HepG2 (cell line): Measurements from ENCODE around the gene JHY. TPM values are rescaled to one million over a fixed set of nuclear protein-coding genes. Genes with fewer than 3 reads are reported as not detected.

Experiments
- ATAC-seq: fragments of 200-7000 bp; cut with Tn5 transposase; 3 replicates; pipeline ENCODE4 v1.9.1; 2020; ENCODE audit warnings: mild to moderate bottlenecking, moderate library complexity
- BruUV-seq: library from RNA; stranded (reverse); fragments of 400-500 nt; replicated peaks from 2 replicates; lab custom pipeline; 2021; lab: Mats Ljungman, UMichigan
- CTCF ChIA-PET: fragments of 300-600 bp; formaldehyde crosslinking; extraction: SDS; loops from one replicate; lab custom pipeline; 2021; ENCODE audit warnings: low total read pairs, inconsistent platforms, low intra/inter-chr PET ratio; lab: Yijun Ruan, JAX
- POLR2A ChIA-PET: fragments of 350-600 bp; sonication (Branson Sonifier 250); formaldehyde crosslinking; loops from one replicate; lab custom pipeline; 2020; ENCODE audit warnings: antibody characterized with exemption, inconsistent platforms; lab: Yijun Ruan, JAX
- DNase-seq: peaks from one replicate; pipeline ENCODE4 v3.0.0-alpha.2; 2015; ENCODE audit warnings: low spot score
- FAIRE-seq: peaks from 3 replicates; lab custom pipeline; 2011; peaks lifted over from hg19 to GRCh38; lab: Jason Lieb, UNC
- H2AFZ ChIP-seq: one replicate; pipeline ENCODE4 v1.6.1; 2011; ENCODE audit warnings: low read length, inconsistent platforms
- H3K27ac ChIP-seq: fragments of 300-600 bp; 3 replicates; pipeline ENCODE4 v1.8.0; 2011; ENCODE audit warnings: mixed run types, mild to moderate bottlenecking, mixed read lengths, low read length, inconsistent platforms; ENCODE audit not compliant: insufficient read depth; ENCODE audit errors: extremely low read length
- H3K27me3 ChIP-seq, 2 experiments: fragments of 200-600 bp in 1 of 2; 2 replicates in 1 of 2; 3 replicates in 1 of 2; pipeline versions ENCODE4 v1.6.0 to v1.8.0; 2011; ENCODE audit warnings: low read length in 2 of 2, mild to moderate bottlenecking in 2 of 2, moderate library complexity in 2 of 2, inconsistent platforms in 1 of 2; ENCODE audit not compliant: insufficient read depth in 2 of 2, control insufficient read depth in 1 of 2
- H3K36me3 ChIP-seq, 2 experiments: fragments of 200-600 bp in 1 of 2; replicated peaks in 1 of 2; 2 replicates in 1 of 2; 3 replicates in 1 of 2; pipeline versions ENCODE4 v1.5.1 to v1.8.0; 2011; ENCODE audit warnings: low read length in 2 of 2, inconsistent platforms in 1 of 2; ENCODE audit not compliant: insufficient read depth in 2 of 2, control insufficient read depth in 1 of 2
- H3K4me1 ChIP-seq: 2 replicates; pipeline ENCODE4 v1.5.1; 2012; ENCODE audit warnings: low read length, inconsistent platforms; ENCODE audit not compliant: insufficient read depth
- H3K4me2 ChIP-seq: 2 replicates; pipeline ENCODE4 v1.6.0; 2011; ENCODE audit warnings: low read depth, low read length, inconsistent platforms
- H3K4me3 ChIP-seq, 3 experiments: fragments of 200-600 bp in 1 of 3; sonication (generic), shearing (Covaris generic) in 1 of 3; replicated peaks in 1 of 3; 2 replicates each; pipeline ENCODE4 v1.5.1; 2011 to 2016; ENCODE audit warnings: low read length in 3 of 3, inconsistent platforms in 2 of 3, low read depth in 2 of 3, mild to moderate bottlenecking in 2 of 3, control low read depth in 1 of 3, mixed read lengths in 1 of 3; ENCODE audit not compliant: insufficient read depth in 1 of 3
- H3K79me2 ChIP-seq: one replicate; pipeline ENCODE4 v1.6.1; 2011; ENCODE audit warnings: low read length, inconsistent platforms; ENCODE audit not compliant: insufficient read depth
- H3K9ac ChIP-seq: 2 replicates; pipeline ENCODE4 v1.6.0; 2011; ENCODE audit warnings: mild to moderate bottlenecking, low read depth, low read length, inconsistent platforms; ENCODE audit not compliant: insufficient read depth
- H3K9me3 ChIP-seq: 2 replicates; pipeline ENCODE4 v1.5.1; 2012; ENCODE audit warnings: mild to moderate bottlenecking, low read length
- H4K20me1 ChIP-seq: 2 replicates; pipeline ENCODE4 v1.6.0; 2011; ENCODE audit warnings: inconsistent platforms, mild to moderate bottlenecking, low read length, moderate library complexity; ENCODE audit not compliant: insufficient read depth
- ARID2 ChIP-seq: sonication (generic); formaldehyde crosslinking; IDR thresholded peaks from 2 replicates; pipeline ENCODE4 v1.8.1; 2022; ENCODE audit warnings: mild to moderate bottlenecking, missing genetic modification reagents, borderline replicate concordance
- DZIP1 ChIP-seq: sonication (generic); formaldehyde crosslinking; IDR thresholded peaks from 2 replicates; pipeline ENCODE4 v1.5.0; 2020; ENCODE audit warnings: mild to moderate bottlenecking, missing genetic modification reagents
- SPEN ChIP-seq: sonication (generic); formaldehyde crosslinking; IDR thresholded peaks from 2 replicates; pipeline ENCODE4 v1.5.1; 2020; ENCODE audit warnings: low read depth, mild to moderate bottlenecking, missing genetic modification reagents
- ZBTB1 ChIP-seq: sonication (generic); formaldehyde crosslinking; IDR thresholded peaks from 2 replicates; pipeline ENCODE4 v1.4.0; 2020; ENCODE audit warnings: missing genetic modification reagents, borderline replicate concordance
- ZNF335 ChIP-seq: sonication (generic); formaldehyde crosslinking; IDR thresholded peaks from 2 replicates; pipeline ENCODE4 v1.4.0; 2020; ENCODE audit warnings: missing genetic modification reagents
- WGBS: methylation state at CpG from one replicate; pipeline ENCODE4 v1.1.6; 2017; ENCODE audit warnings: low lambda C conversion rate; 5-methylcytosine and 5-hydroxymethylcytosine counted together
- in situ Hi-C: cut with HindIII; loops from 2 replicates; pipeline ENCODE4 v1.10.0; 2017; ENCODE audit warnings: low pct_unique_long_range_greater_than_20kb; ENCODE audit not compliant: extremely low pct_ligation_motif_present
- intact Hi-C: fragments of 100-400 bp; cut with micrococcal nuclease; formaldehyde crosslinking; loops from one replicate; pipeline ENCODE4 v1.10.0; 2022; ENCODE audit not compliant: unreplicated experiment
- polyA plus RNA-seq, 8 experiments: library from polyadenylated mRNA; depleted of rRNA in 3 of 8; stranded (reverse) in 7 of 8; unstranded in 1 of 8; fragments of >200 nt; fragmentation: Illumina TruSeq in 4 of 8; extraction: Trizol in 4 of 8; gene quantifications; 2 replicates each; pipeline versions ENCODE4 v1.2.1 to v1.2.3, GENCODE V29; 2011 to 2016; ENCODE audit warnings: low read depth in 4 of 8, missing spikeins in 1 of 8, mixed read lengths in 1 of 8; ENCODE audit not compliant: insufficient read depth in 1 of 8
- total RNA-seq, 5 experiments: library from RNA; depleted of rRNA; stranded (reverse); fragments of >200 nt; fragmentation: Illumina TruSeq; extraction: Trizol; gene quantifications; 2 replicates each; pipeline ENCODE4 v1.2.3, GENCODE V29; 2016; ENCODE audit warnings: low read depth in 1 of 5
- TF ChIP-seq, protein P1 (sequence below): sonication (generic); formaldehyde crosslinking; IDR thresholded peaks from 2 replicates; pipeline ENCODE4 v1.4.0; 2020; ENCODE audit warnings: missing genetic modification reagents
- TF ChIP-seq, protein P2 (sequence below): sonication (generic); formaldehyde crosslinking; IDR thresholded peaks from 2 replicates; pipeline ENCODE4 v1.4.0; 2020; ENCODE audit warnings: missing genetic modification reagents

JHY gene
- total and polyA plus RNA-seq, 2 of the 13 experiments (the other 11 are each of a cell fraction or from before 2014, with no cell fraction given): not detected

DNA sequence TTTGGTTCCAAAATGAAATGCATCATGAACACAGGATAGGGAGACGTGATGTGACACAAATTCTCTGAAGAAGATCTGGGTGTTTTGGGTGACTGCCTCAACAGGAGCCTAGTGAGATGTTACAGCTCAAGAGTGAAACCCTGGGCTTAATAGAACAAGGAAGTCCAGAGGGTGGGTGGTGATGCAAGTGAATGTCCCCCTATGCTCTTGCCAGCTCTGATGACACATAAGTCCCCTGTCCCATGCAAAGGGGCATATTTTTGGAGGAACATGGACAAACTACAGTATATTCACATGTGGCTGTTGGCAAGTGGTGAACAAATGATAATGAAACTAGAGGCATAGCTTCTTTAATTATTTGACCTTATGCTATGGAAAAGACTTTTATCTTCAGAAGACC lies 35.1 kb upstream of the JHY start:
- 9% methylated on average over 1 of the region's 1 CpG for WGBS
- CTCF ChIA-PET: no interaction called here
- FAIRE-seq: no peak

More for the DNA sequence above, 35.1 kb upstream of the JHY start:
- Histone ChIP-seq H3K27ac (no peak overlapping the region), H3K4me2 (no peak overlapping the region), H3K9ac (no peak overlapping the region), H3K4me3 (no peak overlapping the region), H3K36me3 (no peaks in the 10 kb centered on the region), H3K4me1 (peaks cover 14% of the 10 kb centered on the region), H3K27me3 (peaks cover 2 to 35% of the 10 kb centered on the region in 2 experiments; a peak in 2 of 5 replicates), H3K9me3 (no peaks in the 10 kb centered on the region), H3K79me2 (no peaks in the 10 kb centered on the region), H4K20me1 (no peaks in the 10 kb centered on the region; the same call in 1 of the 2 replicates), H2AFZ (no peak overlapping the region)
- TF ChIP-seq SPEN (CRISPR knock-in tag) (no peak), DZIP1 (CRISPR knock-in tag) (no peak), ZBTB1 (no peak), ARID2 (CRISPR knock-in tag) (no peak), ZNF335 (CRISPR knock-in tag) (no peak)
- TF ChIP-seq, protein P1, sequence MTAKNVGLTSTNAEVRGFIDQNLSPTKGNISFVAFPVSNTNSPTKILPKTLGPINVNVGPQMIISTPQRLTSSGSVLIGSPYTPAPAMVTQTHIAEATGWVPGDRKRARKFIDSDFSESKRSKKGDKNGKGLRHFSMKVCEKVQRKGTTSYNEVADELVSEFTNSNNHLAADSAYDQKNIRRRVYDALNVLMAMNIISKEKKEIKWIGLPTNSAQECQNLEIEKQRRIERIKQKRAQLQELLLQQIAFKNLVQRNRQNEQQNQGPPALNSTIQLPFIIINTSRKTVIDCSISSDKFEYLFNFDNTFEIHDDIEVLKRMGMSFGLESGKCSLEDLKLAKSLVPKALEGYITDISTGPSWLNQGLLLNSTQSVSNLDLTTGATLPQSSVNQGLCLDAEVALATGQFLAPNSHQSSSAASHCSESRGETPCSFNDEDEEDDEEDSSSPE: no peak
- TF ChIP-seq, protein P2, sequence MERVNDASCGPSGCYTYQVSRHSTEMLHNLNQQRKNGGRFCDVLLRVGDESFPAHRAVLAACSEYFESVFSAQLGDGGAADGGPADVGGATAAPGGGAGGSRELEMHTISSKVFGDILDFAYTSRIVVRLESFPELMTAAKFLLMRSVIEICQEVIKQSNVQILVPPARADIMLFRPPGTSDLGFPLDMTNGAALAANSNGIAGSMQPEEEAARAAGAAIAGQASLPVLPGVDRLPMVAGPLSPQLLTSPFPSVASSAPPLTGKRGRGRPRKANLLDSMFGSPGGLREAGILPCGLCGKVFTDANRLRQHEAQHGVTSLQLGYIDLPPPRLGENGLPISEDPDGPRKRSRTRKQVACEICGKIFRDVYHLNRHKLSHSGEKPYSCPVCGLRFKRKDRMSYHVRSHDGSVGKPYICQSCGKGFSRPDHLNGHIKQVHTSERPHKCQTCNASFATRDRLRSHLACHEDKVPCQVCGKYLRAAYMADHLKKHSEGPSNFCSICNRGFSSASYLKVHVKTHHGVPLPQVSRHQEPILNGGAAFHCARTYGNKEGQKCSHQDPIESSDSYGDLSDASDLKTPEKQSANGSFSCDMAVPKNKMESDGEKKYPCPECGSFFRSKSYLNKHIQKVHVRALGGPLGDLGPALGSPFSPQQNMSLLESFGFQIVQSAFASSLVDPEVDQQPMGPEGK (CRISPR knock-in tag): no peak
- intact Hi-C loops: no loop called here
- BruUV-seq: no TSS peak
- DNase-seq (no peak), ATAC-seq (no peak)
- in situ Hi-C loops: no loop called here
- POLR2A ChIA-PET: no interaction called here
